Caco-2 (cell line): ENCODE results near the gene PTPRN2. TPM values are rescaled to one million over a fixed set of nuclear protein-coding genes. Genes with fewer than 3 reads are reported as not detected.

Experiments used
- BruUV-seq: library from RNA; stranded (reverse); fragments of 400-500 nt; replicated peaks from 2 replicates; lab custom pipeline; 2021; lab: Mats Ljungman, UMichigan
- CTCF ChIA-PET: fragments of 300-600 bp; sonication (Branson Sonifier 250); formaldehyde crosslinking; loops from one replicate; lab custom pipeline; 2022; ENCODE audit warnings: antibody characterized with exemption; lab: Charles Lee
- POLR2A ChIA-PET: fragments of 300-600 bp; sonication (Branson Sonifier 250); formaldehyde crosslinking; loops from one replicate; lab custom pipeline; 2022; ENCODE audit warnings: antibody characterized with exemption; lab: Charles Lee
- DNase-seq, 2 experiments: peaks; one replicate each; pipeline versions ENCODE4 v3.0.0 to v3.0.0-alpha.2; 2020 to 2022
- H3K27me3 ChIP-seq: replicated peaks from 2 replicates; pipeline ENCODE4 v1.6.0; 2011; ENCODE audit warnings: low read length; ENCODE audit not compliant: control insufficient read depth, insufficient read depth
- H3K36me3 ChIP-seq: 2 replicates; pipeline ENCODE4 v1.5.1; 2011; ENCODE audit warnings: low read length; ENCODE audit not compliant: control insufficient read depth, insufficient read depth
- H3K4me1 ChIP-seq: fragments of 250-450 bp; sonication (Bioruptor Pico); 2 replicates; pipeline ENCODE4 v1.5.1; 2020; ENCODE audit warnings: mild to moderate bottlenecking
- H3K4me3 ChIP-seq: 2 replicates; pipeline ENCODE4 v1.5.1; 2011; ENCODE audit warnings: low read depth, mild to moderate bottlenecking, control low read depth, low read length
- H3K9me3 ChIP-seq: fragments of 250-450 bp; sonication (Bioruptor Pico); 2 replicates; pipeline ENCODE4 v1.5.1; 2020; ENCODE audit warnings: mild to moderate bottlenecking, moderate library complexity
- H3K27ac Mint-ChIP-seq: one replicate; pipeline ENCODE4 v1.8.0; 2022; ENCODE audit warnings: mixed read lengths; ENCODE audit not compliant: unreplicated experiment
- H3K27me3 Mint-ChIP-seq: one replicate; pipeline ENCODE4 v1.8.0; 2022; ENCODE audit warnings: mixed read lengths; ENCODE audit not compliant: insufficient read depth, unreplicated experiment
- H3K36me3 Mint-ChIP-seq: one replicate; pipeline ENCODE4 v1.8.0; 2022; ENCODE audit warnings: mild to moderate bottlenecking, mixed read lengths; ENCODE audit not compliant: insufficient read depth, unreplicated experiment
- H3K4me1 Mint-ChIP-seq: one replicate; pipeline ENCODE4 v1.8.0; 2022; ENCODE audit warnings: low read depth, mixed read lengths; ENCODE audit not compliant: unreplicated experiment
- H3K4me3 Mint-ChIP-seq: one replicate; pipeline ENCODE4 v1.8.0; 2022; ENCODE audit warnings: mild to moderate bottlenecking, moderate library complexity, mixed read lengths; ENCODE audit not compliant: unreplicated experiment
- H3K9me3 Mint-ChIP-seq: one replicate; pipeline ENCODE4 v1.8.0; 2022; ENCODE audit warnings: mixed read lengths; ENCODE audit not compliant: unreplicated experiment
- CTCF ChIP-seq, 2 experiments: fragments of 200-600 bp in 1 of 2; IDR thresholded peaks; 1 replicate in 1 of 2; 2 replicates in 1 of 2; pipeline versions ENCODE4 v1.5.1 to v1.8.0; 2011 to 2022; ENCODE audit warnings: antibody characterized with exemption in 1 of 2, control low read depth in 1 of 2, inconsistent platforms in 1 of 2, low read depth in 1 of 2, low read length in 1 of 2, mild to moderate bottlenecking in 1 of 2, moderate library complexity in 1 of 2; ENCODE audit not compliant: insufficient read depth in 1 of 2, severe bottlenecking in 1 of 2, unreplicated experiment in 1 of 2
- intact Hi-C: fragments of 100-400 bp; cut with micrococcal nuclease; formaldehyde crosslinking; loops from one replicate; pipeline ENCODE4 v1.10.0; 2022; ENCODE audit not compliant: unreplicated experiment
- total RNA-seq: library from RNA; stranded (reverse); gene quantifications from 2 replicates; pipeline ENCODE4 v1.2.3, GENCODE V29; 2022

Gene PTPRN2
- total RNA-seq, 1 experiment from 2014 or later = 1.4 TPM

DNA sequence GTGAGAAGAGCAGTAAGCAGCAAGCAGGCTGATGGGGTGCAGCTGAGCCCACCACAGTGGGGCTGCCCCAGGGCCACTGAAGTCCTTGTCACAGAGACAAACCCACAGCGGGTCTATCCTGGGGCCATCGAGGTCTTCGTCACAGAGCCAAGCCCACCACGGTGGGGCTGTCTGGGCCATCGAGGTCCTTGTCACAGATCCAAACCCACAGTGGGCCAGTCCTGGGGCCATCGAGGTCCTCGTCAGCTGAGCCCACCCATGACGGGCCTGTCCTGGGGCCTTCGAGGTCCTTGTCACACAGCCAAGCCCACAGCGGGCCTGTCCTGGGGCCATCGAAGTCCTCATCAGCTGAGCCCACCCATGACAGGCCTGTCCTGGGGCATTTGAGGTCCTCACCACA is 700.9 kb downstream of the PTPRN2 start:
- POLR2A ChIA-PET = no interaction called here
- CTCF ChIA-PET = no interaction called here
- no peaks in the 10 kb centered on the region for H3K27me3 Mint-ChIP-seq
- intact Hi-C loops = no loop called here
- no peaks in the 10 kb centered on the region for H3K4me1 Mint-ChIP-seq
- H3K36me3 Mint-ChIP-seq = no peaks in the 10 kb centered on the region
- H3K9me3 ChIP-seq = no peaks in the 10 kb centered on the region
- H3K4me3 ChIP-seq = no peak overlapping the region
- no peaks in the 10 kb centered on the region for H3K27me3 ChIP-seq
- no peak for DNase-seq
- H3K9me3 Mint-ChIP-seq = peaks cover 14% of the 10 kb centered on the region
- H3K27ac Mint-ChIP-seq = no peak overlapping the region
- BruUV-seq = no TSS peak
- no peaks in the 10 kb centered on the region for H3K4me1 ChIP-seq
- TF ChIP-seq CTCF (IDR thresholded peaks at IDR 0.05; ENCODE audit: insufficient read depth in 1 of 2, low read depth in 1 of 2, low read length in 1 of 2, severe bottlenecking in 1 of 2, unreplicated experiment in 1 of 2) = no peak
- no peak overlapping the region for H3K4me3 Mint-ChIP-seq
- H3K36me3 ChIP-seq = no peaks in the 10 kb centered on the region

DNA sequence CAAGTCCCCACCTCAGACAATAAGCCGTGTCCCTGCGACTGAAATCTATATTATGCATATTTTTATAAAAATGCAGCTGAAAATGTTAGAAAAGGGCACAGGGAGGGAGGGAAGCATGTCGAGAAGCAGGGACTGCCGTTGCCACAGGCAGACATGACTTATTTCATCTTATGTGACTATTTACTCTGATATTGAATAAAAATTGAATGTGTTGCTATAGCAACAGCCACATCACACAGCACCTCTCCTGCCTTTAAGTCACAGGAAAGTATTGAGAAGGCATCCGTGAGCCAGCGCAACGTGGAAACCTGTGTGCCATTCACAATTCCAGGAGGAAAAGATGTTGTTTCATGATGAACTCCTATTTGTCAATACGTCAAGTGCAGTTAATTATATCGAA is 701.4 kb downstream of the PTPRN2 start:
- no peak for DNase-seq
- H3K36me3 ChIP-seq = no peaks in the 10 kb centered on the region
- ChIA-PET CTCF (no interaction called here), POLR2A (no interaction called here)
- intact Hi-C loops = no loop called here
- Mint-ChIP-seq H3K27ac (no peak overlapping the region), H3K27me3 (no peaks in the 10 kb centered on the region), H3K36me3 (no peaks in the 10 kb centered on the region), H3K9me3 (peaks cover 14% of the 10 kb centered on the region), H3K4me3 (no peak overlapping the region), H3K4me1 (no peaks in the 10 kb centered on the region)
- H3K9me3 ChIP-seq = no peaks in the 10 kb centered on the region
- no peaks in the 10 kb centered on the region for H3K4me1 ChIP-seq
- no peak overlapping the region for H3K4me3 ChIP-seq
- no TSS peak for BruUV-seq
- TF ChIP-seq CTCF (IDR thresholded peaks at IDR 0.05; ENCODE audit: insufficient read depth in 1 of 2, low read depth in 1 of 2, low read length in 1 of 2, severe bottlenecking in 1 of 2, unreplicated experiment in 1 of 2) = no peak
- H3K27me3 ChIP-seq = no peaks in the 10 kb centered on the region

GRCh38 chr7:157885140-157885539 is 702.5 kb downstream of the PTPRN2 start:
- no peak for TF ChIP-seq CTCF (IDR thresholded peaks at IDR 0.05; ENCODE audit: insufficient read depth in 1 of 2, low read depth in 1 of 2, low read length in 1 of 2, severe bottlenecking in 1 of 2, unreplicated experiment in 1 of 2)
- Histone ChIP-seq H3K27me3 (no peaks in the 10 kb centered on the region), H3K4me3 (no peak overlapping the region), H3K36me3 (no peaks in the 10 kb centered on the region), H3K9me3 (no peaks in the 10 kb centered on the region; the same call in 1 of the 2 replicates), H3K4me1 (no peaks in the 10 kb centered on the region)
- no peak overlapping the region for H3K27ac Mint-ChIP-seq
- no peaks in the 10 kb centered on the region for H3K36me3 Mint-ChIP-seq
- BruUV-seq = no TSS peak
- ChIA-PET POLR2A (no interaction called here), CTCF (no interaction called here)
- no peak for DNase-seq
- H3K9me3 Mint-ChIP-seq = peaks cover 14% of the 10 kb centered on the region
- H3K4me3 Mint-ChIP-seq = no peak overlapping the region
- intact Hi-C loops = no loop called here
- H3K27me3 Mint-ChIP-seq = no peaks in the 10 kb centered on the region
- no peaks in the 10 kb centered on the region for H3K4me1 Mint-ChIP-seq
